ENCODE data around the gene DOK4.

DNA sequence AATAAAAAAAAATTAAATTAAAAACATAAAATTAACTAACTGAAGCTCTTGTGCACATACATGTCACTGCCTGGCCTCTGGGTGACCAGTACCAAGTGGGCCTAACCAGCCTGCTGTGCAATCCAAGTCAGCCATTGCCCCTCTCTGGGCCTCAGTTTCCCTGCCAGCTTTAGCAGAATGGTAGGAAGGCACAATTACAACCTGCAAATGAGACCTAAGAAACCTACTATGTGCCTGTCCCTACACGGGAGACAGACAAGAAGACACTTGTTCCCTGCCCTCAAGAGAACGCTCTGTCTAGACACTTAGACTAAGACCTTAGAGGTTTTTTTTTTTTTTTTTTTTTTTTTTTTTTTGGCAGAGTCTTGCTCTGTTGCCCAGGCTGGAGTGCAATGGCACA, 40.8 kb downstream of the DOK4 start:
- TF ChIP-seq CTCF (IDR thresholded peaks at IDR 0.05) (no peak), POLR2A (IDR thresholded peaks at IDR 0.05) (no peak)

All from tibial nerve (tissue), 3 donors.